ENCODE measurements around the gene TMEM272.

- TF ChIP-seq CTCF (IDR thresholded peaks at IDR 0.05) (no peak), POLR2A (IDR thresholded peaks at IDR 0.05) (no peak)
These were observed 21.1 kb downstream of the TMEM272 start for GRCh38 chr13:51823863-51824262.
